Measurements from ENCODE around the gene PLA1A.
A peak's percentile ranks its signal among the peaks of the same experiment; 100 is the strongest.

PLA1A gene

DNA sequence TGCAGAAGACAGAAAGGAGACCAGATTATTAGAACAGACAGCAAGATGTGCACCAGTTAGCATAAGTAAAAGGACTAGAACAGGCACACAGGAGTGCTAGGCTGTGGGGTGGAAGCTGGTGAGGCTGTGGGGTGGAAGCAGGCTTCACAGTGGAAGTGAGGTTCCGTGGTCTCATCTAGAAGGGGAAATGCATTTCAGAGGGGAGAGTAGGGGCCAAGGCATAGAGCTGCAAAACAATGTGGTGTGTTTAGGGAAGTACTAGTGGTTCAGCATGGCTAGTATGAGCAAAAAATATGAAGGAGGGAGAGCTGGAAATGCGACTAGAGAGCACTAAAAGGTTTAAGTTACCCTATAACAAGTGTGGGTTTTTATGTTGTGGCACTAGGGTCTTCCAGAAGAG, 56.2 kb downstream of the PLA1A start:
- H3K36me3 Mint-ChIP-seq = no peaks in the 10 kb centered on the region
- H3K4me1 Mint-ChIP-seq = no peaks in the 10 kb centered on the region
- H3K4me3 Mint-ChIP-seq = no peak overlapping the region
- H3K9me3 Mint-ChIP-seq = no peaks in the 10 kb centered on the region
- no peak for DNase-seq (ENCODE audit: low spot score in 2 of 2)
- no peak for ATAC-seq
- H3K27ac Mint-ChIP-seq = no peak overlapping the region

DNA sequence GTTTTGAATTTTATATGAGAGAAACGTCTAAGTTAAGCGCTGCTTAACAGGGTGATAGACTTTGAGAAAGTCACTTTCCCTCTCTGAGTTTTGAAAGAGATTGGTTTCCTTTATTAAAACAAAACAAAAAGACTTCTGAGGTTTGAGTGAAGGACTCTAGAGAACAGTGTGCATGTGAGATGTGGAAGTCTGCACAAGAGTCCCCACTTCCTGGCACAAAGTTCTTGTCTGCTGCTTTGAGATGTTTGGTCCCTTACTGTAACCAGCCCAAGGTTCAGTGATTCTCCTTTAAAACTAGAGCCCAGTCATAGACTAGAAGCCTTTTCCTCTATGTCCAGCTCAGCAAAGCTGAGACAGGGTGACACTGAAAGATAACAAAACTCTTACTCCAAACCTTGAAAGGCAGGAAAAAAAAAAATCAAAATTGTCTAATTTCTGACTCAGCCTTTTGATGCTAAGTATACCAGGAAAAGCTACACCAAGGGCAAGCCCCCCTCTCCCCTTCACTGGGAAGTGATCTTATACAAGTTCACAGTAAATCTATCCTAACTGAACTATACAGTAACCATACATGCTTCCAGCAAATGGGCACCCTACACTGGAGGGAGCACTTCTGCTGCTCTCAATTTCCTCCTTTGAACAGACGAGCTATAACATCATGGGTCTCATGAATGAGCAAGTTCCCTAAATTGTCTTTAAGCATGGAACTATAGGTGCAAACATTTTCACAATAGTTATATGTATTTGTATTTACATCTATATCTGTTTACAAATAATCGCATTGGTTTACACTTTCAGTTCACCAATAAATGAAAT, 60.4 kb downstream of the PLA1A start:
- DNase-seq (ENCODE audit: low spot score in 2 of 2) = no peak
- Mint-ChIP-seq H3K4me1 (peaks cover 4% of the 10 kb centered on the region), H3K36me3 (no peaks in the 10 kb centered on the region), H3K27ac (no peak overlapping the region), H3K4me3 (no peak overlapping the region), H3K9me3 (no peaks in the 10 kb centered on the region)
- no peak for ATAC-seq

DNA sequence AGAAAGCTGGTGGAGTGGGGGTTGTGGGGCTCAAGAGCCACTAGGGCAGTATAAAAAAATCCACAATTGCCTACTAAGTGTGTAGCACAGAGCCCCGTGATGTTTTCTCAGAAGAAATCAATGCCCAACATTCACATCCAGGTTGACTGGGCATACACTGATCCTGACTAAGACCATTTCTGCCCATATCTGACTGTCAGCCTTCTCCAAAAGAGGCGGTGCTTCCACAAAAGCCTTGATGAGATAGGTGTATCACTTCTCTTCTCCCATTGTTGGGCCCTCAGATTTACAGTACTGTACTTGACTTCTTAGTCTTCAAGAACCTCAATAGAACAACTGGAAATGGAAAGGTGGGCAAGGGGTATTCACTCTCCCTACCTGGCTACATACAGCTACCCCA, 61.3 kb downstream of the PLA1A start:
- H3K9me3 Mint-ChIP-seq = no peaks in the 10 kb centered on the region
- H3K4me1 Mint-ChIP-seq = peaks cover 8% of the 10 kb centered on the region
- no peak overlapping the region for H3K4me3 Mint-ChIP-seq
- ATAC-seq (no peak), DNase-seq (ENCODE audit: low spot score in 2 of 2) (peak in 1 of 2 donors; percentile 40)
- H3K27ac Mint-ChIP-seq = no peak overlapping the region
- H3K36me3 Mint-ChIP-seq = no peaks in the 10 kb centered on the region

DNA sequence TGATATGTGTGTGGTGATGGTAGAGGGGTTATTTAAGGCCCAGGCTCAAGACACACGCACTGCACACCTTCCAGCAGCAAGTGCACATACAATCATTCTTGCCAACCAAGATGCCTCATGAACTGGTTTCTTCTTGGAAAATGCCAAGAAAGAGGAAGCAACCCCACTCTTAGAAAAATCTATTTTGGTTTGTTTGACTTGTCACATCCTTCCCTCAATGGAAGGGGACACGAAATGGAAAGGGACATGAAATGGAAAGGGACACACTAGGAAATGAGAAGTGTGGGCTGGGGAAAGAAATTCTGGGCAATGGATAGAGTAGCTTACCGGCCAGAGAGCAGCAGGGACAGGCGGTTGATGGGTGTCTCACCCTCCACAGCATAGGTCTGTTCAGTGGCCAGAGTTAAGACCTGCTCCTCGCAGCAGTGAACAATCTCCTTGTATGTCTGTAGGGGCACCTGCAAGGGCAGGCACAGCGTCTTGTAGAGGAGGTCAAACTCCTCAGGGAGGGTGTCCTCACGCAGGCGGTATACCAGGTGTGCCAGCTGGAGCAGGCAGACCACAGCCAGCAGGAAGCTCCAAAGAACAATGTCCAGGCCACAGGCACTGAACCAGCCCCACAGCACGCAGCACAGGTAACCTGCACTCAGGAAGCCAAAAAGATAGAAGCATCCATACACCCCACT, 62.1 kb downstream of the PLA1A start:
- no peaks in the 10 kb centered on the region for H3K9me3 Mint-ChIP-seq
- H3K27ac Mint-ChIP-seq = peak overlapping the region; percentile 54
- peaks cover 6% of the 10 kb centered on the region for H3K36me3 Mint-ChIP-seq
- no peak for DNase-seq (ENCODE audit: low spot score in 2 of 2)
- peaks cover 14% of the 10 kb centered on the region for H3K4me1 Mint-ChIP-seq
- no peak for ATAC-seq
- H3K4me3 Mint-ChIP-seq = no peak overlapping the region

DNA sequence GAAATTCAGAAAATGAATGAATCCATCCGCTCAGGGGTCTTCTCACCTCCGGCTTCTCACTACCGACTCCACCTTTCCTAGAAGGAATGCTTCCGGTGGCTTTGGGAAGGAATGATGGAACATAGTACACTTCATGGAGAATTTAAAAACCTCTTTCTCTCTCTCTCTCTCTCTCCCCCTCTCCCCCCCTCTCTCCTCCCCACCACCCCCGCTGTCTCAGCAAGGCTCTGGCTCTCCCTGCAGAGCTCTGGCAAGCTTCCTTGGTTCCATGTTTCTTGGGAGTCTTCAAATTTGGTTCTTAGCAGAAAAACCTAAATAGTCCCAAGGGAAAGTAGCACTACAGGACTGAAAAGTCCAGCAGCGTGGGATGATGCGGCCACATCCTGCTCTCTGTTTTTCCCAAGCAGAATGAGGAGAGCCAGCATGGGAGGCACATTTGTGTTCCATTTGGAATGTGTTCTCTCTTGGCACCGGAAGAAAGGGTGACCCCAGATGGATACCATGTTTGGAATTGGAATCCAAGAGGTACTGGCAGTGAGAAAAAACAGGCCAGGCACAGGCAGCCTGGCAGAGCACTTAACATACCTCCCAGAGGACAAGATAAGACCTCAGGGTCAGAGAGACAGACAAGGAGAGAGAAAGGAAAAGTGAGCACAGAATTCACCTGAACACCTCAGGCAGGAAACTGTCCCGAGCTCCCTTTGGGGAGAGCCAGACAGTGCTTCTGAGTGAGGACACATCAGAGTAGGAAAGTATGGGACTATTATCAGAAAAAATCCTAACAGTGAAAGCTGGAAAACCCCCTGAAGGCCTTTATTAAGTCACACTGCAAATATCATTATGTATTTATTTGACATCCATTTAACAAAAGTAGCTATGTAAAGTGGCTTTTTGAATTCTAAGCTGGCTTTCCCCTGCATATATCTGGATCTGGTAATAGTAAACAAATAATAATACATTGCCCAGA, 63.1 kb downstream of the PLA1A start, which contains the start of gene POPDC2:
Gene POPDC2 (minus strand): TSS at position 116 of the 967 bp plus-strand sequence. CDS start 166 bp downstream, outside the sequence.
- Mint-ChIP-seq H3K36me3 (peaks cover 6% of the 10 kb centered on the region), H3K4me1 (peaks cover 14% of the 10 kb centered on the region), H3K27ac (peak within 1 kb of the TSS; percentile 54), H3K4me3 (no peak within 1 kb of the TSS), H3K9me3 (no peaks in the 10 kb centered on the region)
- ATAC-seq (no peak), DNase-seq (ENCODE audit: low spot score in 2 of 2) (peak in 1 of 2 donors; percentile 1)

DNA sequence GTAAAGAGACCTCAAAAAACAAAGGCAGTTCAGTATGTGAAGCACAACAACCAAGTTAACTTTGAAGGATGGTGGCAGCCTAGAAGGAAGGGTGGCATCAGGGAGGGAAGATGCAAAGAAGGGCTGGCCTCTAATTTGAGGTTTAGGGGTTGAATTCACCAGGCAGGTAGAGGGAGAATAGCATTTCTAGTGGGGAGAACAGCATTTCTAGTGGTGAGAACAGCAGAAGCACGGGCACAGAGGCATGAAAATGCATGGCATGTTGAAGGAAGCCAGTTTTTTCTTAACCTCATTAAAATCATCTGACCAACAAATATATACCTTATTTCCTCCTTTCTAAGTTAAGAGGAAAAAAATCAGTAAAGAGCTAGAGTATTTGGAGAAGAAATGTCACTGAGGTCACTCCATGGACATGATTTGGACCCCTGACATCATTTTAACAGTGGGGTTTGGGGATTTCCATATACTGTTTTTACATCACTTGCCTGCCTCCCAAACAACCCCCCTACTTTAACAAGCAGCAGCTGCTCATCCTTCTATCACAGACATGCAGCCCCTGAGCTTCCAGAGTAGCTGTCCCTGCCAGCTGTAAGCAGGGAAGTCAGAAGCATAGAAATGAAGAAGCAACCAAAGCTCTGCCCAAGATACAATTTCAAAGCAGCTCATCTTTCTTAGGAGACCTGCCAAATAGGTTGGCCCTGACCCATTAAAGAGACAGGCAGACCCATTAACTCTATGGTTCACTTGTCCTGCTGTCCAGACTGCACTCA, 65.1 kb downstream of the PLA1A start:
- no peak for ATAC-seq
- H3K27ac Mint-ChIP-seq = peak overlapping the region; percentile 10
- peaks cover 14% of the 10 kb centered on the region for H3K4me1 Mint-ChIP-seq

DNA sequence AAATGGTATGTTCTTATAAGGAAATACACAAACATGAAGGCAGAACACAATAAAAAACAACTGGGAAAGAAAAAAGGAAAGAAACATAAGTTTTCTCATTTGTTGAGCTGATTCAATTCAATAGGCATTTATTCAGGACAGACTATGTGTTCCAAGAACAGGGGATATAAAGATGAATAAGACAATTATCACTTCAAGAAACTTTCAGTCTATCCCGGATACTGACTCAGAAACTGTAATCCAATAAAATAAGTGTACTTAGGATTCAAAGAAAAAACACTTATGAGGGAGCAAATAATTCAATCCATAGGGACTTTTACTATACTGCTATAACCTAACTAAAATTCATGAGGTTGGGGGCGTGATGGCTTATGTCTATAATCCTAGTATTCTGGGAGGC, 66.2 kb downstream of the PLA1A start:
- Mint-ChIP-seq H3K4me1 (peaks cover 14% of the 10 kb centered on the region), H3K9me3 (no peaks in the 10 kb centered on the region), H3K27ac (no peak overlapping the region), H3K4me3 (no peak overlapping the region), H3K36me3 (peaks cover 25% of the 10 kb centered on the region)
- ATAC-seq (no peak), DNase-seq (ENCODE audit: low spot score in 2 of 2) (no peak)

More for the DNA sequence above, 65.1 kb downstream of the PLA1A start:
- DNase-seq (ENCODE audit: low spot score in 2 of 2) = no peak
- H3K4me3 Mint-ChIP-seq = no peak overlapping the region
- peaks cover 16% of the 10 kb centered on the region for H3K36me3 Mint-ChIP-seq
- H3K9me3 Mint-ChIP-seq = no peaks in the 10 kb centered on the region

DNA sequence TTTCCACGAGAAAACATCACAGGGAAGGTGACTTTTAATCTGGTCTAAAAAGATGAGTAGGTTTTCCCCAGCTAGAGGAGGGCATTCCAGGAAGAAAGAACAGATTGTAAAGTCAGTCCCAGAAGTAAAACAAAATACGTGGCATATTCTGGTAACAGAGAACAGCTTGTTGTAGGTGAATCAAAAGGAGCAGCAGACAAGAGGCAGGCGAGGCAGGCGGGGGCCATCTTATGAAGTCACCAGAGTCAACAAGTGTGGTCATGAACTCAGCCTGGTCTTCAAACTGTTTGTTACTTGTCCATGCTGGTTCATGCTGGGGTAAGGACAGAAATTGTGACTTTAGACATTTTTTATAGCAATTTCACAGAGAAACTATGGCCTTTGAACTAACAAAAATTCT, 66.7 kb downstream of the PLA1A start:
- no peak for DNase-seq (ENCODE audit: low spot score in 2 of 2)
- H3K9me3 Mint-ChIP-seq = no peaks in the 10 kb centered on the region
- no peak overlapping the region for H3K27ac Mint-ChIP-seq

DNA sequence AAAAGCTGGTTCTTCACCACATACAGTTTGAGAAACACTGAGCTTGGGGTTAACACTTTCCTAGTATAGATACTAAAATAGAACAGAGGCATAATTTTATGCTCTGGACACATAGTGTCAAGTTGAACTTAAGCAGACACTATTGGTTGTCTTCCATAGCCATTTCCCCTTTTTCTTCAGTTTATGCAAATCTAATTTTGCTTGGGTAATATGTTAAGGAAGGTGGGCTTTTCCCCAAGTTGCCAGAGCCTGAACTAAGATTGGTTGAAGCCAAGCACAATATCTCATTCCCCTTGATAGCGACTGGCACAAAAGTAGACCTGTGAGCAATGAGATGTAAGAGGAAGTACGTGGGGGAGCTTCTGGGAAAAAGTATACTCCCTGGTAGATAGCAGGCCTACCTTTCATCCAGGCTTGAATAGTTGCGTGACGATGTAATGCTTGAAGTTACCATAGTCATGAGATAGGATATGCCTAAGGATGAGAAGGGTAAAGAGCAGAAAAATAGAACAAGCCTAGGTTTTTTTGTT, 67.2 kb downstream of the PLA1A start:
- Mint-ChIP-seq H3K4me1 (peaks cover 14% of the 10 kb centered on the region), H3K27ac (peak overlapping the region; percentile 56), H3K36me3 (peaks cover 35% of the 10 kb centered on the region), H3K9me3 (no peaks in the 10 kb centered on the region), H3K4me3 (no peak overlapping the region)
- ATAC-seq (no peak), DNase-seq (ENCODE audit: low spot score in 2 of 2) (no peak)

More for the DNA sequence above, 66.7 kb downstream of the PLA1A start:
- no peak for ATAC-seq
- H3K4me3 Mint-ChIP-seq = no peak overlapping the region
- peaks cover 14% of the 10 kb centered on the region for H3K4me1 Mint-ChIP-seq
- H3K36me3 Mint-ChIP-seq = peaks cover 30% of the 10 kb centered on the region

DNA sequence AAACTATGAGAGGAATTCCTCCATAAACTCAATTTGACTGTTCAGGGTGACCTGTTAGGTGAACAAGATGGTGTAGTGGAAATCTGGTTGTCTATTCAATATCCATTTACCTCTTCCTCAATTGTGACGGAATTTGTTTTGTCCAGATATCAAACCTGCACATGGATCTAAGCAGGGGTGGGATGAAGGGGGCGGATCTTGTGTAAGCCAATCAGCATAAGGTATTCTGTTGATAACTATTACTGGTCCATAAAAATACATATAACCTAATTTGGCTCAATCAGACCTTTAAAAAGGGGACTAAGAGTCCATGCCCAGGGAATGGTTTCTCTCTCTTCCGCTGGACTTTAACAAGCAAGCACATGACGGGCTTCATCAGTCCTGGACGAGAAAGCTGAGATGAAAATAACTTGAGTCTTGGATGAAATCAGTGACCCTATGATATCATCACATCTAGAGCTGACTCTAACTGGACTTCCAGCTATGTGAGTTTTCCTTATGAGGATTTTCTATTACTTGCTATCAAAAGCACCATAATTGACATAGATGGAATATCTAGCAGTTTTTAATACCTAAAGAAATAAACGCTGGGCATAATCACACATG, 68.4 kb downstream of the PLA1A start:
- Mint-ChIP-seq H3K27ac (no peak overlapping the region), H3K4me1 (peaks cover 14% of the 10 kb centered on the region)

DNA sequence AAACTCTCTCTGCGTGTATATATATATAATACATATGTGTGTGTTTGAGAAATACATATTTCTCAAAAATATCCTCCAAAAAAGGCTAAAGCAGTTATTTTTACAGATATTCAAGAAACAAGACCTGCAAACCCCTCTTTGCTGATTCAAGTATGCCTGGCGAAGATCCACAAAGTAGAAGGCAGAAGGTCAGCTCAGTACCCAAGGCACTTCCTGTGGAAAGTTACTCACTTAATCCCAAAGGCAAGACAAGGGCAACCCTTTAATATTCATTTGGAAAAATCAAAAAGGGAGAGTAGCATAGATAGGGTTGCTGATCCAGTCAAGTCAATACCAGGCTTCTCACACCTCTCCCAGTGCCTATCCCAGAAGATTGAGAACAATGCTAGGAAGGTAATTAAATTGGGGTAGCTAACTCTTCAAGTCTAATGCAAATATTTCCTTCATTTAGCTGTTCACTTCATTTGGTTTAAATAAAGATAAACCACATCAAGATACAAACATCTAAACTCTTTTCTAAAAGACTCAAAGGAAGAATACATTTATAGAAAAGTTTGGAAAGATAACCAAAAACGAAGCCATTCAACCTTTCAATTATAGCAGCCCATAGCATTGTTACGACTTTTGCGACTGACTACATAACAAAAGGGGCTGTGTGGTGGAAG, 72.4 kb downstream of the PLA1A start:
- peak overlapping the region; percentile 43 for H3K27ac Mint-ChIP-seq
- no peak overlapping the region for H3K4me3 Mint-ChIP-seq
- peaks cover 1% of the 10 kb centered on the region for H3K4me1 Mint-ChIP-seq
- no peaks in the 10 kb centered on the region for H3K9me3 Mint-ChIP-seq
- ATAC-seq = no peak
- DNase-seq (ENCODE audit: low spot score in 2 of 2) = no peak
- H3K36me3 Mint-ChIP-seq = peaks cover 81% of the 10 kb centered on the region

More for the DNA sequence above, 68.4 kb downstream of the PLA1A start:
- ATAC-seq (no peak), DNase-seq (ENCODE audit: low spot score in 2 of 2) (no peak)
- Mint-ChIP-seq H3K36me3 (peaks cover 47% of the 10 kb centered on the region), H3K9me3 (no peaks in the 10 kb centered on the region), H3K4me3 (no peak overlapping the region)

DNA sequence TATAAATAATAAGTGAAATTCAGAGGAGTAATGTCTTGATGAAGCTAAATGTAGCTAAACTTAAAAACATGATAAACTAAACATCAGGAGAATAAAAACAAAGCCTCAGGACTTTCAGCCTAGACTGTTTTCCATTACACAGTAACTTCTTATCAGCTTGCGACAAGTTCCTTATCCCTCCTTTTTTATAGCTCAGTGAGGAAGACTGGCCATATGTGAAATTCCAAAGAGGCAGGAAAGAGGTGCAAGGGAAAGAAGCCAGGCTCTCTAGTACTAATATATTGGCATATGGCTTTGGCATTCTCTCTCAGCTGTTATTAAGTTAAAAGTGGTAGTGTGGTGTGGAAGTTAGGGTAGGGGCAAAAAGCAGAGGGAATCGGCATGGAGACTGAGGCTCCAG, 75.1 kb downstream of the PLA1A start:
- DNase-seq (ENCODE audit: low spot score in 2 of 2) (no peak), ATAC-seq (no peak)
- Mint-ChIP-seq H3K36me3 (peaks cover 98% of the 10 kb centered on the region), H3K4me3 (no peak overlapping the region), H3K27ac (peak overlapping the region; percentile 53), H3K4me1 (peaks cover 26% of the 10 kb centered on the region), H3K9me3 (no peaks in the 10 kb centered on the region)

DNA sequence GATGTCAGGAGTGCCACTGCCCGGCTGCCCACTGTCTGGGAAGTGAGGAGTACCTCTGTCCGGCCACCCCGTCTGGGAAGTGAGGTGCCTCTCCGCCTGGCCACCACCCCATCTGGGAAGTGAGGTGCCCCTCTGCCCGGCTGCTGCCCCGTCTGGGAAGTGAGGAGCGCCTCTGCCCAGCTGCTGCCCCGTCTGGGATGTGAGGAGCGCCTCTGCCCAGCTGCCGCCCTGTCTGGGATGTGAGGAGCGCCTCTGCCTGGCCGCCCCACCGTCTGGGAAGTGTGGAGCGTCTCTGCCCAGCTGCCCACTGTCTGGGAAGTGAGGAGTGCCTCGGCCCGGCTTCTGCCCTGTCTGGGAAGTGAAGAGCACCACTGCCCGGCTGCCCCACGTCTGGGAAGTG, 76.2 kb downstream of the PLA1A start:
- peaks cover 91% of the 10 kb centered on the region for H3K36me3 Mint-ChIP-seq
- no peak overlapping the region for H3K27ac Mint-ChIP-seq
- no peak overlapping the region for H3K4me3 Mint-ChIP-seq
- H3K4me1 Mint-ChIP-seq = peaks cover 28% of the 10 kb centered on the region
- ATAC-seq = no peak
- H3K9me3 Mint-ChIP-seq = no peaks in the 10 kb centered on the region
- no peak for DNase-seq (ENCODE audit: low spot score in 2 of 2)

All from stimulated activated effector memory CD8-positive, alpha-beta T cell treated with anti-CD3 and anti-CD28 coated beads, Interleukin-12 subunit alpha, Interleukin-12 subunit beta, amount 100 ng/mL, for 72 hours (primary cell).